Upper lobe of left lung (tissue), 4 donors: Measurements from ENCODE around the gene NFATC2.

Experiments
- EP300 ChIP-seq, 4 donors: sonication (generic); formaldehyde crosslinking; IDR thresholded peaks; one replicate each; pipeline ENCODE4 v1.5.1; 2017; ENCODE audit warnings: antibody characterized with exemption in 4 of 4, control low read depth in 2 of 4
- POLR2A ChIP-seq, 4 donors: fragments of 450-650 bp; IDR thresholded peaks; one replicate each; pipeline ENCODE4 v1.5.1; 2016 to 2017; ENCODE audit warnings: antibody characterized with exemption in 4 of 4, mild to moderate bottlenecking in 2 of 4
- POLR2AphosphoS5 ChIP-seq, 2 donors: sonication (generic); formaldehyde crosslinking; IDR thresholded peaks; one replicate each; pipeline ENCODE4 v1.5.1; 2017; ENCODE audit warnings: antibody characterized with exemption in 2 of 2
- TF ChIP-seq, protein P1 (sequence below), 6 experiments: fragments of 450-650 bp in 4 of 6; fragments of 200-600 bp in 2 of 6; sonication (generic) in 2 of 6; IDR thresholded peaks; one replicate each; pipeline ENCODE4 v1.5.1; 2016 to 2019; ENCODE audit warnings: antibody characterized with exemption in 6 of 6

DNA sequence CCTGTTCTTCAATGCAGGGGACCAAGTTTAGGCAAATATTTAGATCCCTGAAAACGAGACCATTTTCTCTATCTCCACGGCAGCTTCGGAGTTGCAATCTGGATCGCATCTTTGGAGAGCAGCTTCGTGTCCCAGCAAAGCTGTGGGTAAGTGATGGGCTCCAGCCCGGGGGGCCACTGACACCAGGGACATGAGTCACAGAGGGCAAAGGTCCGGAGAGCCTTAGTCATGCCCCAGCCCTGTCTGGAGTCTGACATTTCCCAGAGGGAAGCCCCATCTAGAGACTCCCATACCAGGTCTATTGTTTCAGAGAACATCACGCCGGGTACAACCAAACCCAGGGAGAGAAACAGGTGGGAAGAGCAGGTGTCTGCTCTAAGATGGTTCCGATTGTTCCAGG lies 95.9 kb downstream of the NFATC2 start:
- TF ChIP-seq, protein P1, sequence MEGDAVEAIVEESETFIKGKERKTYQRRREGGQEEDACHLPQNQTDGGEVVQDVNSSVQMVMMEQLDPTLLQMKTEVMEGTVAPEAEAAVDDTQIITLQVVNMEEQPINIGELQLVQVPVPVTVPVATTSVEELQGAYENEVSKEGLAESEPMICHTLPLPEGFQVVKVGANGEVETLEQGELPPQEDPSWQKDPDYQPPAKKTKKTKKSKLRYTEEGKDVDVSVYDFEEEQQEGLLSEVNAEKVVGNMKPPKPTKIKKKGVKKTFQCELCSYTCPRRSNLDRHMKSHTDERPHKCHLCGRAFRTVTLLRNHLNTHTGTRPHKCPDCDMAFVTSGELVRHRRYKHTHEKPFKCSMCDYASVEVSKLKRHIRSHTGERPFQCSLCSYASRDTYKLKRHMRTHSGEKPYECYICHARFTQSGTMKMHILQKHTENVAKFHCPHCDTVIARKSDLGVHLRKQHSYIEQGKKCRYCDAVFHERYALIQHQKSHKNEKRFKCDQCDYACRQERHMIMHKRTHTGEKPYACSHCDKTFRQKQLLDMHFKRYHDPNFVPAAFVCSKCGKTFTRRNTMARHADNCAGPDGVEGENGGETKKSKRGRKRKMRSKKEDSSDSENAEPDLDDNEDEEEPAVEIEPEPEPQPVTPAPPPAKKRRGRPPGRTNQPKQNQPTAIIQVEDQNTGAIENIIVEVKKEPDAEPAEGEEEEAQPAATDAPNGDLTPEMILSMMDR (IDR thresholded peaks at IDR 0.05): no peak
- TF ChIP-seq POLR2A (IDR thresholded peaks at IDR 0.05) (no peak), POLR2AphosphoS5 (IDR thresholded peaks at IDR 0.05) (peak in 1 of 2 donors; percentile 7), EP300 (IDR thresholded peaks at IDR 0.05) (no peak)
